Measurements from ENCODE around the gene FLAD1.
A peak's percentile ranks its signal among the peaks of the same experiment; 100 is the strongest.

FLAD1 gene

DNA sequence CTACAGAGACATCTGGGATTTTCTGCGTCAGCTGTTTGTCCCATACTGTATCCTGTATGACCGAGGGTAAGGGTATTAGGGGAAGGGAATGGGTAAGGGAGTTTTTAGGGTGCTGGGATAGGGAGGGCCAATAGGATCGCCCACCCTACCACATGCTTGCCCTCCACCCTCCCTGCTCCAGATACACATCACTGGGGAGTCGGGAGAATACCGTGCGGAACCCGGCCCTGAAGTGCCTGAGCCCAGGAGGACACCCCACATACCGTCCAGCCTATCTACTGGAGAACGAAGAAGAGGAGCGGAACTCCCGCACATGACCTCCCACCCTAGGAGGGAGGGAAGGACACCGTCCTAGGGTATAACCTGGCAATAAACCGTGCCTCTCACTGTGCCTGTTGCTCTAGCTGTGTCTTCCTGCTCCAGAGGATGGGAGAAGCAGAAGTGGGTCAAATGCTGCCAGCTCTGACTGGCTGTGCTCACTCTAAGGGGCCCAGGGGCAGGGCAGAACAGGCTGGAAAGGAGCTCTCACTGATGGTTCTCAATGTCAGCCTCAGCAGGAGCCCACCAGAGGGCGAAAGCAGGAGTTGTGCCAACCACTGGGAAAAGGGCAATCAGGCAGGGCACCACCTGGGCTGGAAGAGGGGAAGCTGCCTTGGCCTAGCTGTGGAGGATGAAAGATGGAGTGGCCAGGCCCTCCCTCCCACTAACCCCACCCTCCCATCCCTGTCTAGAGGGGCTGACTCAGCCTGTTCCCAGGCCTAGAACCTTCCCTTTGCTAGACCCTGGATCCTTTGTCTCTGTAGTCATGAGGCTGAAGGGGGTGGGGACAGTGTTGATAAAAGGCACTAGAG lies 9.8 kb downstream of the FLAD1 start:
- Histone ChIP-seq H3K4me2 (ENCODE audit: low read length) (no peak overlapping the region), H4K20me1 (ENCODE audit: insufficient read depth, low read length) (no peaks in the 10 kb centered on the region), H3K4me3 (ENCODE audit: low read length) (no peak overlapping the region), H2AFZ (ENCODE audit: low read depth, low read length) (no peak overlapping the region), H3K27me3 (ENCODE audit: low read depth, low read length) (no peaks in the 10 kb centered on the region), H3K9me3 (ENCODE audit: insufficient read depth, low read length) (no peaks in the 10 kb centered on the region), H3K4me1 (ENCODE audit: low read length) (peaks cover 15% of the 10 kb centered on the region), H3K79me2 (ENCODE audit: low read length) (peaks cover 7% of the 10 kb centered on the region; the same call in 1 of the 2 replicates), H3K27ac (ENCODE audit: low read length) (no peak overlapping the region), H3K36me3 (replicated peaks; ENCODE audit: low read depth, low read length) (peaks cover 20% of the 10 kb centered on the region), H3K9ac (ENCODE audit: low read length) (no peak overlapping the region)
- TF ChIP-seq, protein P1, sequence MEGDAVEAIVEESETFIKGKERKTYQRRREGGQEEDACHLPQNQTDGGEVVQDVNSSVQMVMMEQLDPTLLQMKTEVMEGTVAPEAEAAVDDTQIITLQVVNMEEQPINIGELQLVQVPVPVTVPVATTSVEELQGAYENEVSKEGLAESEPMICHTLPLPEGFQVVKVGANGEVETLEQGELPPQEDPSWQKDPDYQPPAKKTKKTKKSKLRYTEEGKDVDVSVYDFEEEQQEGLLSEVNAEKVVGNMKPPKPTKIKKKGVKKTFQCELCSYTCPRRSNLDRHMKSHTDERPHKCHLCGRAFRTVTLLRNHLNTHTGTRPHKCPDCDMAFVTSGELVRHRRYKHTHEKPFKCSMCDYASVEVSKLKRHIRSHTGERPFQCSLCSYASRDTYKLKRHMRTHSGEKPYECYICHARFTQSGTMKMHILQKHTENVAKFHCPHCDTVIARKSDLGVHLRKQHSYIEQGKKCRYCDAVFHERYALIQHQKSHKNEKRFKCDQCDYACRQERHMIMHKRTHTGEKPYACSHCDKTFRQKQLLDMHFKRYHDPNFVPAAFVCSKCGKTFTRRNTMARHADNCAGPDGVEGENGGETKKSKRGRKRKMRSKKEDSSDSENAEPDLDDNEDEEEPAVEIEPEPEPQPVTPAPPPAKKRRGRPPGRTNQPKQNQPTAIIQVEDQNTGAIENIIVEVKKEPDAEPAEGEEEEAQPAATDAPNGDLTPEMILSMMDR (IDR thresholded peaks at IDR 0.05; ENCODE audit: low read depth, low read length) = peak; percentile 37
- TF ChIP-seq EZH2phosphoT487 (IDR thresholded peaks at IDR 0.05; ENCODE audit: low read depth) = no peak

DNA sequence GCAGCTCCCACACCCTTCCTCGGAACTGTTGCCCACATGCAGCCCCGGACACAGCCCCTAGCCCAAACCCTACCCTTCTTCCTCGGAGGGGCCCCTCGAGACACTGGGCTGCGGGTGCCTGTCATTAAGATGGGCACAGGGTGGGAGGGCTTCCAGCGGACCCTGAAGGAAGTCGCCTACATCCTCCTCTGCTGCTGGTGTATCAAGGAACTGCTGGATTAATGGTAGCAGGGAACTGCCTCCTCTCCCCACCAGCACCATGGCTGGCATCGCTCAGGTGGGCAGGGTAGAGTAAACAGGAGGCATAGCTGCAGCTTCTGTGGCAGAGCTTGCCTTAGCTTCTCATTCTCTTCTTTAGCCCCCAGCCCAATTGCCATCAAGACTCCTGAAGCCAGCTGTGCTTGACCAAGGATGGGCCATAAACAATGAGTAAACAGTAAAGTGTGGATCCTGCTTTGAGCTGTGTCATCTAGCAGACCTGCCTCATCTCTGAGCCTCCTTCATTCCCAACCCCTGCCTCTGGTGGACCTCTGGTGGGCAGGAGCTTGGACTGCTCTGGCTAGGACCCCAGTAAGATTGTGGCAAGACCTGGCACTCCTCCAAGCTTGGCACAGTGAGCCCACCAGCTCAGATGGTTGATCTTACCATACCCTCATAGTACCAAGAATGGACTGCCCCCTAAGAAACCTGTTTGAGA lies 10.6 kb downstream of the FLAD1 start, which contains the start of gene LENEP:
Gene LENEP (plus strand): TSS at position 15 of the 697 bp plus-strand sequence. CDS start 22 bp downstream, at position 37.
- H3K9ac ChIP-seq (ENCODE audit: low read length) = no peak within 1 kb of the TSS
- H3K4me2 ChIP-seq (ENCODE audit: low read length) = no peak within 1 kb of the TSS
- H3K36me3 ChIP-seq (replicated peaks; ENCODE audit: low read depth, low read length) = peaks cover 13% of the 10 kb centered on the region
- H3K4me1 ChIP-seq (ENCODE audit: low read length) = peaks cover 22% of the 10 kb centered on the region
- no peaks in the 10 kb centered on the region for H3K9me3 ChIP-seq (ENCODE audit: insufficient read depth, low read length)
- H4K20me1 ChIP-seq (ENCODE audit: insufficient read depth, low read length) = no peaks in the 10 kb centered on the region
- H3K27ac ChIP-seq (ENCODE audit: low read length) = no peak within 1 kb of the TSS
- no peak for TF ChIP-seq EZH2phosphoT487 (IDR thresholded peaks at IDR 0.05; ENCODE audit: low read depth)
- TF ChIP-seq, protein P1 (IDR thresholded peaks at IDR 0.05; ENCODE audit: low read depth, low read length) = no peak
- no peak within 1 kb of the TSS for H3K4me3 ChIP-seq (ENCODE audit: low read length)
- H3K79me2 ChIP-seq (ENCODE audit: low read length) = no peaks in the 10 kb centered on the region
- H2AFZ ChIP-seq (ENCODE audit: low read depth, low read length) = no peak within 1 kb of the TSS
- no peaks in the 10 kb centered on the region for H3K27me3 ChIP-seq (ENCODE audit: low read depth, low read length)

DNA sequence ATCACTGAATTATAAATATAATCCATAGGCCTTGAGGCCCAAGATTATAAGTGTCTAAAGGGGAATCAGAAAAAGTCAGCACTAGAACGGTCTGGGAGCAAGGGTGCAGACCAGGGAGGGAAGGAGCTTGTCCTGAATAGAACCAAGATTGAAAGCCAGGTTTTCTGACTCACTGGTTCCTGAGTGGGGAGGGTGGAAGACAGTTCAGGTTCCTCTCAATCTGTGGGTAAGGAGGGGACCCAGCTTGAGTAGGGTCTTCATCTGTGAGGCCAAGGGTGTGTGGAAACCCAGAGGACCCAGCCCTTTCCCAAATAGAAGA lies 11.1 kb downstream of the FLAD1 start:
- no peak overlapping the region for H3K4me2 ChIP-seq (ENCODE audit: low read length)
- no peak overlapping the region for H3K27ac ChIP-seq (ENCODE audit: low read length)
- H3K79me2 ChIP-seq (ENCODE audit: low read length) = no peaks in the 10 kb centered on the region
- no peaks in the 10 kb centered on the region for H3K27me3 ChIP-seq (ENCODE audit: low read depth, low read length)
- peaks cover 8% of the 10 kb centered on the region for H3K36me3 ChIP-seq (replicated peaks; ENCODE audit: low read depth, low read length)
- no peak overlapping the region for H2AFZ ChIP-seq (ENCODE audit: low read depth, low read length)
- no peak overlapping the region for H3K9ac ChIP-seq (ENCODE audit: low read length)
- H3K4me1 ChIP-seq (ENCODE audit: low read length) = peaks cover 23% of the 10 kb centered on the region
- no peak overlapping the region for H3K4me3 ChIP-seq (ENCODE audit: low read length)
- no peaks in the 10 kb centered on the region for H4K20me1 ChIP-seq (ENCODE audit: insufficient read depth, low read length)
- no peaks in the 10 kb centered on the region for H3K9me3 ChIP-seq (ENCODE audit: insufficient read depth, low read length)
- TF ChIP-seq, protein P1 (IDR thresholded peaks at IDR 0.05; ENCODE audit: low read depth, low read length) = no peak
- TF ChIP-seq EZH2phosphoT487 (IDR thresholded peaks at IDR 0.05; ENCODE audit: low read depth) = no peak

DNA sequence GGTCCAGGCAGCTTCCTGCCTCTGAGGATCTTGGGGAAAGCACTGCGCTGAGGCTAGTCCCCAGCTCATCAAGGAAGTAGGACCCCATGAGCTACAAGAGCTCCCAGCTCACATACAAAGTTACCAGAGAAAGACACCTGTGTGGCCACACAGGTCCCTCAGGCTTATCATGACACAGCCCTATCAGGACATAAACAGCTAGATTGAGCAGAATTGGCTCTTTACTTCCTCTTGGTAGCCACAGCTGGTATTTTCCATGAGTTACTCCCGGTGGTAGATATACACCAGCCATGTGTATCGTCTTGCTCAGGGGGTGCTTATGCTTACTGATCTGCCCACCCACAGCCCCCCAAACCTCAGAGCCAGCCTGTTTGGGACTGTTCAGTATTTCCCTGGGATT lies 11.4 kb downstream of the FLAD1 start:
- Histone ChIP-seq H3K4me3 (ENCODE audit: low read length) (no peak overlapping the region), H3K4me1 (ENCODE audit: low read length) (peaks cover 24% of the 10 kb centered on the region), H3K79me2 (ENCODE audit: low read length) (no peaks in the 10 kb centered on the region), H3K27ac (ENCODE audit: low read length) (no peak overlapping the region), H3K36me3 (replicated peaks; ENCODE audit: low read depth, low read length) (peaks cover 5% of the 10 kb centered on the region), H3K4me2 (ENCODE audit: low read length) (no peak overlapping the region), H3K9ac (ENCODE audit: low read length) (no peak overlapping the region), H2AFZ (ENCODE audit: low read depth, low read length) (no peak overlapping the region), H3K27me3 (ENCODE audit: low read depth, low read length) (no peaks in the 10 kb centered on the region), H4K20me1 (ENCODE audit: insufficient read depth, low read length) (no peaks in the 10 kb centered on the region), H3K9me3 (ENCODE audit: insufficient read depth, low read length) (no peaks in the 10 kb centered on the region)
- no peak for TF ChIP-seq EZH2phosphoT487 (IDR thresholded peaks at IDR 0.05; ENCODE audit: low read depth)
- TF ChIP-seq, protein P1 (IDR thresholded peaks at IDR 0.05; ENCODE audit: low read depth, low read length) = no peak
